SJSA1 (cell line): ENCODE results near the gene THSD4. TPM values are rescaled to one million over a fixed set of nuclear protein-coding genes. Genes with fewer than 3 reads are reported as not detected.

ENCODE experiments used
- DNase-seq, 2 experiments: peaks; one replicate each; pipeline ENCODE4 v3.0.0-alpha.2; 2015 to 2020; ENCODE audit warnings: low spot score in 2 of 2, low read depth in 1 of 2
- H3K27ac ChIP-seq: fragments of 250-450 bp; sonication (Bioruptor Pico); 2 replicates; pipeline ENCODE4 v1.5.1; 2020; ENCODE audit warnings: mild to moderate bottlenecking, moderate library complexity
- H3K27me3 ChIP-seq: fragments of 250-450 bp; sonication (Bioruptor Pico); replicated peaks from 2 replicates; pipeline ENCODE4 v1.5.1; 2020; ENCODE audit warnings: mild to moderate bottlenecking, moderate library complexity
- H3K36me3 ChIP-seq: fragments of 250-450 bp; sonication (Bioruptor Pico); 2 replicates; pipeline ENCODE4 v1.5.1; 2020; ENCODE audit warnings: mild to moderate bottlenecking
- H3K4me1 ChIP-seq: fragments of 250-450 bp; sonication (Bioruptor Pico); replicated peaks from 2 replicates; pipeline ENCODE4 v1.6.1; 2021; ENCODE audit warnings: mild to moderate bottlenecking
- H3K4me3 ChIP-seq: fragments of 250-450 bp; sonication (Bioruptor Pico); 2 replicates; pipeline ENCODE4 v1.5.1; 2020; ENCODE audit warnings: mild to moderate bottlenecking
- H3K9me3 ChIP-seq: fragments of 250-450 bp; sonication (Bioruptor Pico); replicated peaks from 2 replicates; pipeline ENCODE4 v1.5.1; 2020; ENCODE audit warnings: mild to moderate bottlenecking
- total RNA-seq: library from RNA; depleted of rRNA; stranded (reverse); fragments of >200 nt; shearing (Covaris generic); gene quantifications from 2 replicates; pipeline ENCODE4 v1.2.3, GENCODE V29; 2014

Gene THSD4
- total RNA-seq, 1 experiment from 2014 or later = 14.6 TPM

DNA sequence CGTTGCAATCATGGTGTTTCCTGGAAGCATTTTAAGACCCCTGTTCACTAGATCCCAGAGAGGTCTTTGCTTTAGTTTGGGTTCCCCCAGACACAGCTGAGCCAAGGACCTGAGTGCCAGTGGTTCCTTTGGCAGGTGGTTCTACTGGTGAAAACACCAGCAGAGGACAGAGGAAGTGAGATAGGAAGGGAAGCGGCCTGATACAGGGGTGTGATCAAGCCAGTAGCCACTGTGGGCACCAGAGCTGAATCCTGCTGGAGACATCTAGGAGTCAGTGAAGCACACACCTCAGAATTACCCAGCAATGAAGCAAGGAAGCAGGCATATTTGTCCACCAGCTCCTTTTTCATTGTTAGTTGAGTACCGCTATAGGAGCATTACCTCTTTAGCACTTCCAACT, 451.9 kb downstream of the THSD4 start:
- DNase-seq = no peak
- Histone ChIP-seq H3K4me3 (no peak overlapping the region), H3K27ac (no peak overlapping the region), H3K36me3 (no peaks in the 10 kb centered on the region), H3K4me1 (peaks cover 24% of the 10 kb centered on the region), H3K9me3 (no peaks in the 10 kb centered on the region), H3K27me3 (no peaks in the 10 kb centered on the region)

- H3K9me3 ChIP-seq = no peaks in the 10 kb centered on the region
- no peak overlapping the region for H3K4me3 ChIP-seq
- H3K36me3 ChIP-seq = no peaks in the 10 kb centered on the region
- no peaks in the 10 kb centered on the region for H3K27me3 ChIP-seq
- no peak overlapping the region for H3K27ac ChIP-seq
- DNase-seq = no peak
- H3K4me1 ChIP-seq = peaks cover 19% of the 10 kb centered on the region
Observed at GRCh38 chr15:71568227-71568626, 453.0 kb downstream of the THSD4 start.

DNA sequence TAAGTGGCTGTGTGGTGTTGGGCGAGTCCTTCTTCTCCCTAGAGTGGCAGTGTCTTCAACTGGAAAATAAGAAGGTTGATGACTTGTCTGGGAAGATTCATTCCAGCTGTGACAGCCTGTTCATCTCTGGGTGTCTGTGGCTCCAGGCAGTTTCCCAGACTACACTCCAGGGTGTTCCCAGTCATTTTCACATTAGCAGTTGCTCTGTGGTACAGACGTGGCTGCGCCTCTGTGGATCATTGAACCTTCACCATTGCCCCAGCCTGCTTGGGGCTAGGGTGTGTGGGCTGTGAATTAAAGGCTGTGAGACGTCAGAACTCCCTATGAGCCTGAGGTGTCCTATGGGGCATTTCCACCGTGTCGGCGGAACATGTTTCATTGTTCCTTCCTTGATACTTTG, 455.5 kb downstream of the THSD4 start:
- no peaks in the 10 kb centered on the region for H3K36me3 ChIP-seq
- no peak overlapping the region for H3K27ac ChIP-seq
- no peaks in the 10 kb centered on the region for H3K9me3 ChIP-seq
- DNase-seq = no peak
- H3K27me3 ChIP-seq = no peaks in the 10 kb centered on the region
- H3K4me1 ChIP-seq = peaks cover 16% of the 10 kb centered on the region
- no peak overlapping the region for H3K4me3 ChIP-seq

DNA sequence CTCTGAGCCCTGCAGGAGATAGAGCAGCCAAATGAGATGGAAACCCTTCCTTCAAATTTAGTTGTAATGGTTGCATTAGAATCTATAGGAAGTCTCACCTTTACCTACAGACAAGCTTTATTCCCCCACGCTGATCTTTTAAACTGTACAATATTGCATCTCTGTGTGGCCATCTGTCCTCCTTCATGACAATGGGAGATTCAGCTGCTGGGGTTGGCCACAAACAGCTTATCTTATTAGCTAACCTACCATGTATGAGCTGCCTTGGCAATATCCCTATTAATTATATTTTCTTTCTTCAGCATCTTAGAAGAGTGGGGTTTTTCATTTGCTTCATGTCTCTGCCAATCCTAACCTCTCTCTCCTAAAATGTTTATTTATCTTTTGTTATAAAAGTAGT, 456.4 kb downstream of the THSD4 start:
- no peak overlapping the region for H3K4me3 ChIP-seq
- H3K4me1 ChIP-seq = peaks cover 15% of the 10 kb centered on the region
- H3K27ac ChIP-seq = no peak overlapping the region
- H3K9me3 ChIP-seq = no peaks in the 10 kb centered on the region
- H3K27me3 ChIP-seq = no peaks in the 10 kb centered on the region
- DNase-seq = no peak
- no peaks in the 10 kb centered on the region for H3K36me3 ChIP-seq

GRCh38 chr15:71572452-71573053, 457.3 kb downstream of the THSD4 start:
- peak in 1 of 2 experiments; percentile 25 for DNase-seq
- no peaks in the 10 kb centered on the region for H3K27me3 ChIP-seq
- no peak overlapping the region for H3K27ac ChIP-seq
- H3K9me3 ChIP-seq = no peaks in the 10 kb centered on the region
- H3K4me1 ChIP-seq = peaks cover 15% of the 10 kb centered on the region
- no peaks in the 10 kb centered on the region for H3K36me3 ChIP-seq
- H3K4me3 ChIP-seq = no peak overlapping the region

DNA sequence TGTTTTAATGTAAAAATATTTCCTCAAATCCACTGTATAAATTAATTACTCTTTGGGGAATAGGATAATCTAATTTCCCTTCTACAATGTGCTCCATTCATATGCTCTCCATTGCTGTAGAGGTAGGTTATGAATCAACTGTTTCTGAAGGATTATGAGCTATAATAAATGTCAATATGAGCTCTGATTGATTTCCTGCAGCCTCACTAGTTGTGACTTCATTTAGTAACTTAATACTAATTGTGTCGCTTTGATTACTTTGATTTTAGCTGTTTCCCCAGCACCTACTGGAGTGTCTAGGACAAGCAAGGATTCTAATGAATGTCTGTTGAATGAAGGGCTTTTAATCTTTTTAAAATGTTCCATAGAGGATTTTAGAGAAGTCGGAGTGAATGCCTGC, 458.3 kb downstream of the THSD4 start:
- no peak overlapping the region for H3K27ac ChIP-seq
- H3K27me3 ChIP-seq = no peaks in the 10 kb centered on the region
- H3K4me1 ChIP-seq = peaks cover 15% of the 10 kb centered on the region
- H3K4me3 ChIP-seq = no peak overlapping the region
- no peaks in the 10 kb centered on the region for H3K9me3 ChIP-seq
- no peaks in the 10 kb centered on the region for H3K36me3 ChIP-seq
- DNase-seq = no peak

DNA sequence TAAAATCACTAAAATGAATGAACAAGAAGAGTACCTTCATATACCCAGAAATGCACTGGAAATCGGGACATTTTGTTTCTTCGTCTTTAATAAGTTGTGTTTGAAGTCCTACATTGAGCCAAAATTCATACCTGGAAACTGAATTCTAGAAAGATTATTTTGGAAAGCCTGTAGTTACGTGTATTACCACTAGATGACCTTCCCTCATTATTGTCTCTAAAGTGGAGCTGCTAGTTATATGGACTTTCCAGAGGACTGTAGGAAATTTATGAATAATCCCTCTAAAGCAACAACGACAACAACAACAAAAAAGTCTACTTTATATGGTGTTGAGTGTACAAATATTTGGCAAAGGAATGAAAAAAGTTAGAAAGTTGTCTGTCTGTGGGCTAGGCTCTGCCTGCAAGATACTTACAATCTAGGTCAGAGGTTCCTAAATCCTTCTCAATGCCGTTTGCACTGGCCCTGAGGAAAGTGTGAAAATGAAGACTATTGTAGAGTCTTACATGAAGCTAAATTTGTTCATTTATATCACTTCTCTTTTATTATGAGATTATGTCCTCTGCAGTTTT, 460.3 kb downstream of the THSD4 start:
- DNase-seq = no peak
- no peak overlapping the region for H3K4me3 ChIP-seq
- H3K27me3 ChIP-seq = no peaks in the 10 kb centered on the region
- H3K9me3 ChIP-seq = no peaks in the 10 kb centered on the region
- H3K4me1 ChIP-seq = peaks cover 15% of the 10 kb centered on the region
- no peaks in the 10 kb centered on the region for H3K36me3 ChIP-seq
- H3K27ac ChIP-seq = no peak overlapping the region

- Histone ChIP-seq H3K4me1 (peaks cover 7% of the 10 kb centered on the region), H3K27me3 (no peaks in the 10 kb centered on the region), H3K9me3 (no peaks in the 10 kb centered on the region), H3K27ac (no peak overlapping the region), H3K4me3 (no peak overlapping the region), H3K36me3 (no peaks in the 10 kb centered on the region)
- no peak for DNase-seq
Observed at GRCh38 chr15:71577071-71577470, 461.8 kb downstream of the THSD4 start.

- H3K4me1 ChIP-seq = peaks cover 1% of the 10 kb centered on the region; the same call in 1 of the 2 replicates
- H3K27me3 ChIP-seq = no peaks in the 10 kb centered on the region
- H3K9me3 ChIP-seq = 0 out of 2 replicates have a peak, but pooled peaks cover 3% of the 10 kb centered on the region
- no peak overlapping the region for H3K4me3 ChIP-seq
- DNase-seq = no peak
- no peak overlapping the region for H3K27ac ChIP-seq
- no peaks in the 10 kb centered on the region for H3K36me3 ChIP-seq
Observed at GRCh38 chr15:71581398-71581930, 466.2 kb downstream of the THSD4 start.

- Histone ChIP-seq H3K9me3 (0 out of 2 replicates have a peak, but pooled peaks cover 4% of the 10 kb centered on the region), H3K27ac (no peak overlapping the region), H3K36me3 (no peaks in the 10 kb centered on the region), H3K4me3 (no peak overlapping the region), H3K4me1 (peaks cover 18% of the 10 kb centered on the region), H3K27me3 (no peaks in the 10 kb centered on the region)
- DNase-seq = no peak
Observed at GRCh38 chr15:71585159-71585558, 469.9 kb downstream of the THSD4 start.

DNA sequence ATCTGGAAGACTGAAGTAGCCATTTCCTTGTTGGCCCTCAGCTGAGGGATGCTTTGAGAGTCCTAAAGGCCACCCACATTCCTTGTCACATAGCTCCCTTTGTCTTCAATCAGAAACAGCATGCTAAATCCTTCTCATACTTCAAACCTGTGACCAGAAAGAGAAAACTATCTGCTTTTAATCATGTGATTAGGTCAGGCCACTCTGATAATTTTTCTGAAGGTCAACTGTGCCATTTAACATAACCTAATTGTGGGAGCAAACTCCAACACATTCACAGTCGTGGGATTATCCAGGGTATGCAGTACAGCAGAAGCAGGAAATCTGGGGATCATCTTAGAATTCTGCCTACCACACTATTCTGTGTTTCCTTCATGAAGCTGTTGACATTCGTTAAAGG, 471.2 kb downstream of the THSD4 start:
- no peaks in the 10 kb centered on the region for H3K36me3 ChIP-seq
- 0 out of 2 replicates have a peak, but pooled peaks cover 4% of the 10 kb centered on the region for H3K9me3 ChIP-seq
- H3K27me3 ChIP-seq = no peaks in the 10 kb centered on the region
- no peak overlapping the region for H3K27ac ChIP-seq
- peaks cover 18% of the 10 kb centered on the region for H3K4me1 ChIP-seq
- DNase-seq = no peak
- H3K4me3 ChIP-seq = no peak overlapping the region

DNA sequence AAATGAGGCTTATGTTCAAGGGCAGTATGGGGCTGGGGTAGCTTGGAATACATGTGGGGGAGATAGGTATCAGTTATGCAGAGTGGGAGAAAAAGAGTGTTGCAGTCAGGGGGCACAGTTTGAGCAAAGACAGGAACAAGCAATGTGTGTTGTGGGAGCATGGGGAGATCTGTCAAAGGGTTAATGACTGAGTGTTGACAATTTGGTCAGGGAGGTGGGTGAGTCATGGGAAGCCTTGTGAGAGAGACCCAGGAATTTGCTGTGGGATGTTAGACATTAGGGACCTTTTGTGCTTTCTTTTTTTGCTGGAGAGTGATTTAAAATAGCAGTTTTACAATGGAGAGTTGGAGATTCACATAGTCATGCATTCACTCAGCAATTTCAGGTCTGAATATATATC, 473.5 kb downstream of the THSD4 start:
- DNase-seq = peak; percentile 78 to 79
- Histone ChIP-seq H3K27me3 (no peaks in the 10 kb centered on the region), H3K36me3 (no peaks in the 10 kb centered on the region), H3K9me3 (0 out of 2 replicates have a peak, but pooled peaks cover 4% of the 10 kb centered on the region), H3K4me3 (no peak overlapping the region), H3K4me1 (peaks cover 18% of the 10 kb centered on the region), H3K27ac (peak overlapping the region; percentile 39)

DNA sequence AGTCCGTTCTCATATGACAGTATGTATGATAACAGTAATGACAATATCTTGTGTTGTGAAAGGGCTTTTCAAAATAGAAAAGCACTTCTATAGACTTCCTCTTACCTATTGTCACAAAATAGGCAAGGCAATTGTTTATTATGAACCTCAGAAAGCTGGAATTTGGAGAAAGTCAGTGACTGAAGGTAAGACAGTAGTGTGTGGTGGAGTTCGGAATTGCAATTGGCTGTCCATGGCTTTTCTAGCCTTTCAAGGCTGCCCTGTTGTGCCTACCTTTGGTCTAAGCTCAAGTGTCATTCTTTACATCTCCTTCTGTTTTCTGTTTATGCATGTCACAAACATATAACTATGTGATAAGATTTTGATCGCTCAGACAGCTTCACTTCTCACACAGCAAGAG, 475.8 kb downstream of the THSD4 start:
- Histone ChIP-seq H3K4me1 (peaks cover 24% of the 10 kb centered on the region), H3K9me3 (0 out of 2 replicates have a peak, but pooled peaks cover 2% of the 10 kb centered on the region), H3K36me3 (no peaks in the 10 kb centered on the region), H3K27ac (no peak overlapping the region), H3K27me3 (no peaks in the 10 kb centered on the region), H3K4me3 (no peak overlapping the region)
- DNase-seq = no peak

DNA sequence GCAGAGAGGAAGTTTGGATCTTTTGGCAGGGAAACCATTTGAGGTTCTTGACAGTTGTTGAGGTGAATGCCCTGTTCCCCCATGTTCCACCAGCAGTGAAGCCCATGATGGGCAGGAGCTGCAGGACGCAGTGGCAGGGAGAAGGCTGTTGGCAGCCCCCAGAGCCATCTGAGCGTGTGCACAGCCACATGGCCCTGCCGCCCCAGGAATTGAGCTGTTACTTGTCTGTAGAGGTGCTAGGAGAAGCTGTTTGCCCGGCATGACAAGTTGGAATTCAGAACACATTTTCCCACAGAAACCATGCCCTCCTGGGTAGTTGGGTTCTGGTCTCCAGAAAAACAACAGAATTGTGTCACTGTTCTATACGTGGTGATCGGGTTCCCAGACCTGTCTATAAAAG, 476.9 kb downstream of the THSD4 start:
- H3K4me1 ChIP-seq = peaks cover 31% of the 10 kb centered on the region

More for the DNA sequence above, 476.9 kb downstream of the THSD4 start:
- Histone ChIP-seq H3K4me3 (no peak overlapping the region), H3K9me3 (no peaks in the 10 kb centered on the region), H3K27me3 (no peaks in the 10 kb centered on the region), H3K27ac (no peak overlapping the region), H3K36me3 (no peaks in the 10 kb centered on the region)
- DNase-seq = no peak
